Inferior parietal cortex (tissue), 1 donor: ENCODE results near the gene NDRG4.
A peak's percentile ranks its signal among the peaks of the same experiment; 100 is the strongest.

ENCODE experiments used
- DNase-seq: peaks from one replicate; pipeline ENCODE4 v3.0.0-alpha.2; 2016; ENCODE audit errors: extremely low spot score

NDRG4 gene

DNA sequence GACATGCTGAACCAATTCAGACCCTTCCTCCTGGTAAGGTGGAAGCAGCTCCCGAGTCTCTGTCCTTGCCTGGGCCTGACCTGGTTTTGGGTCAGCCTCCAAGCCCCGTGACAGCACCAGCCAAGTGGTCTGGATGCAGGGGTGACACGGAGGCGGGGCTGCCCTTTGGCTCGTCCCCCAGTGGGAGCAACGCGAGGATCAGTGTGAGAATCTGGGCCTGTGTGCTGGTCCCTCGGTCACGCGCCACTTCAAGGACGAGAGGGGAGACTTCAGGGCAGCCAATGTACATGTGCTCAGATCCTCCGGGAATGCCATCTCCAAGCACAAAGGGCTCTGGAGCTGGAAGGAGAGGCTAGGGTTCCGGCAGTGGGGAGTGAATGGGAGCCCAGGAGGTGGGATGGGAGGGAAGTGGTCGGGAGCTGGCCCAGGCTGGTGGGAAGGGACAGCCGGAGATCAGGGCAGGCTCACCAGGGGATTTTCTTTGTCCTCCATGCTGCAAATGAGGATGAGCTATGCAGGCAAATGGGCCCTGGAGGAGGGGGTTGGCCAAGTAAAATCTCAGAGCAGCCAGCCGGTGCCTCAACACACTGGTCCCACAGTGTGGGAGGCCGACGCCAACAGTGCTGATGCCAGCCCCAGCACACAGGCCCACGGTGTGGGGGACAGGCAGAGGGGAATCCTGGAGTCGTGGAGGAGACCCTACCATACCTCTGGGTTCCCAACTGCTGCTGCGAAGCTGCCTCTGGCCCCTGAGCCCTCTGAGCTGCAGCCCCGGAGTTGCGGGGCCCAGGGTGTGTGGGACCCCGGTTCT lies 4.2 kb upstream of the NDRG4 start:
- no peak for DNase-seq

DNA sequence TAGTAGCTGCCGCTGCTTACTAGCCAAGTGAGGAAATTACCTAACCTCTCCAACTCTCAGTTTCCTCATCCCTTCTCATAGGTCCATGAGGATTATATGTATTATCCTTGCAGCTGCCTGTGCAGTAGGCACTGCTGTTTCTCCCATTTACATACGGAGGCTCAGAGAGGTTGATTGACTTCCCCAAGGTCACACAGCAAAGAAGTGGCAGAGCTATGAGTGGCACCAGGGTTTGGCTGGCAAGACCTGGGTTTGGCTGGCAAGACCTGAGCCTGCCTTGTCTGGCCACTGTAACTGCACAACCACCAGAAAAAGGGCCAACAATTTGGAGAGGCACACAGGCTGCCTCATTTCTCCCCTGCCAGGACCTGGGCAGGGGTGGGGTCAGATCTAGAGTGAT lies 2.5 kb upstream of the NDRG4 start:
- DNase-seq: no peak

DNA sequence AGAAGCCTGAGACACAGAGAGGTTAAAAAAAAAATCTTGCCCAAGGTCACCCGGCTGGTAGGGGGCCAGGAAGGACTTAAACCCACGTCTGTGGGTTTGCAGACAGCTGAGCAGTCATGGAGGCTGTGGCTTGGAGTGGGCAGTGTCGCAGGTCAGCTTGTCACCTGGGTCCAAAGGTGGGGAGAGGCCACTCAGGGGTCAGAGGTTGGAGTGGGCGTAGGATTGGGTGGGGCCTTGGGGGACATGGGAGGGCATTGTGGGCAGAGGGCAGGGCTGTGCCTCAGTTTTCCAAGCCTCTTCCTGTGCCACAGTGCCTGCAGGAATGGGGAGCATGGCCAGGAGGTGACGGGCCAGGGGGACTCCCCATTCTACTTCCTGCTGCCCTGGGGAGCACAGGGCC lies 2.0 kb upstream of the NDRG4 start:
- no peak for DNase-seq

DNA sequence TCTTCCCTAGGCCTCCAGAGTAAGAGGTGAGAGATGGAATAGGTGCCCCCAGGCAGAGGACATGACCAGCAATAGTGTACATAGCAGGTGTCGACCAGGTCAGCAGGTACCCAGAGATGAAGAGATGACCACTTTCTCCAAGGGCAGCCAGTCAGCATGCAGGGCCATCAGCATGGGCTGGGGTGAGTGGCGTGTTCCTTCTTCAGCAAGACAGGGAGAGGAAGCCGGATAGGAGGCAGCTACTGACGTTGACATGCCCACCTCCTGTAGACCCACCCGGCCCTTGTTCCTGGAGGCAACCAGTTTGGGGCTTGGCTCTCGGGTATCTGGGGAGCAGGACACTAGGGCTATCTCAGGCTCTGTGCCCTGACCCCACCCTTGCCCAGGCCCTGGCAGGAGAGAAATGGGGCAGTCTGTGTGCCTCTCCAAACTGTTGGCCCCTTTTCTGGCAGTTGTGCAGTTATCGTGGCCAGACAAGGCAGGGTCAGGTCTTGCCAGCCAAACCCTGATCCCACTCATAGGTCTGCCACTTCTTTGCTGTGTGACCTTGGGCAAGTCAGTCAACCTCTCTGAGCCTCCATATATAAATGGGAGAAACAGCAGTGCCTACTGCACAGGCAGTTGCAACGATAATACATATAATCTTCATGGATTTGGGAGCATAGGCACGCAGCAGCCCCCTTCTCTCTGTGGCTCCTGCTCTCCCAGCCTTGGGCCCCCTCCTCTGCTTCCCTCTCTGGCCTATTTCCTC lies 1.4 kb upstream of the NDRG4 start:
- DNase-seq: no peak

DNA sequence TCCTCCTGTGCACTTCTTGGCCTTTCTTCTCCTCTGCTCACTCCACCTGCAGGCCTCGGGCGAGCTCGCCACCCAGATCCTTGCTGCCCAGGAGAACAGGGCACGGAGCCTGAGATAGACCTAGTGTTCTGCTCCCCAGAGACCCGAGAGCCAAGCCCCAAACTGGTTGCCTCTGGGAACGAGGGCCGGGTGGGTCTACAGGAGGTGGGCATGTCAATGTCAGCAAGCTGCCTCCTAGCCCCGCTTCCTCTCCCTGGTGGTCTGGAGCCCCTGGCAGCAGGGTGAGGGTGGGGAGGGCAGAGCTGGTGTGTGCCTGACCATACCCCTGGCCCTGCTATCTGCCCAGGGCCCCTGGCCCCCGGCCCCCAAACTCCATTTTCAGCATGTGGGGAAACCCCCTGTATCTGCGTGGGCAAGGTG lies 841 bp upstream of the NDRG4 start:
- DNase-seq: no peak

DNA sequence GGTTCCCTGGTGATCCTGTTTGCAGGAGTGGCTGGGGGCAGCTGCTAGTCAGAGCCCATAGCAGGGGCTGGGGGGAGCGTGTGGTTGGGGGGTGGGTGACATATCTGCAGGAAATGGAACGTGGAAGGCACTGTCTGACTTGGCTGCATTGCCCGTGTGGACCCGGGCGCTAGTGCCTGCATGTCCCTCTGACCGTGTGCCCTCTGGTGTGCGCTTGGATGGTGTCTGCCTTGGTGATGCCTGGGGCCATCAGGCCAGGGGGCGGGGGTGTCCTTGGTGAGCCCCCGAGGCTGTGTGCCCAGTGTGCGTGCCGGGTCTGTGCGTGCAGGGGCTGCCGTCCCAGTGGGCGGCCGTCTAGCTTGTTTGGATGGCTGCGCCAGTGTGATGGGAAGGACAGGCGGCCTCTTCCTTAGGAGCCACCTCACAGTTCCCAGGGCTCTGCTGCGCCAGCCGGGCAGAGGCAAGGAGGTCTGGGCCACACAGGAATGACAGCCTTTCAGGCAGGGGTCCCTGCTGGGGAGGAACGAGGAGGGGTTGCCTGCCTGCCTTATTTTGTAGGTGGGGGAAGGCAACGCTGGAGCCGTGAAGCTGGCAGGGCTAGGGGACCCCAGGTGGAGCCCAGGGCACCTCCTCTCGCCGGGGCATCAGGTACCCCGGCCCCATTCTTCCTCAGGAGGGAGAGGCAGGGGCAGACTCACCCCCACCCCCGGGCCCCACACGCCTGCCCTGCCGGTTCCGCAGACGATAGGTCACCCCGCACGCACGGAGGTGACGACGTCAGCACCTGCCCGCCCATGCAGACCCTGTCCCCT lies 693 bp downstream of the NDRG4 start:
- no peak for DNase-seq

DNA sequence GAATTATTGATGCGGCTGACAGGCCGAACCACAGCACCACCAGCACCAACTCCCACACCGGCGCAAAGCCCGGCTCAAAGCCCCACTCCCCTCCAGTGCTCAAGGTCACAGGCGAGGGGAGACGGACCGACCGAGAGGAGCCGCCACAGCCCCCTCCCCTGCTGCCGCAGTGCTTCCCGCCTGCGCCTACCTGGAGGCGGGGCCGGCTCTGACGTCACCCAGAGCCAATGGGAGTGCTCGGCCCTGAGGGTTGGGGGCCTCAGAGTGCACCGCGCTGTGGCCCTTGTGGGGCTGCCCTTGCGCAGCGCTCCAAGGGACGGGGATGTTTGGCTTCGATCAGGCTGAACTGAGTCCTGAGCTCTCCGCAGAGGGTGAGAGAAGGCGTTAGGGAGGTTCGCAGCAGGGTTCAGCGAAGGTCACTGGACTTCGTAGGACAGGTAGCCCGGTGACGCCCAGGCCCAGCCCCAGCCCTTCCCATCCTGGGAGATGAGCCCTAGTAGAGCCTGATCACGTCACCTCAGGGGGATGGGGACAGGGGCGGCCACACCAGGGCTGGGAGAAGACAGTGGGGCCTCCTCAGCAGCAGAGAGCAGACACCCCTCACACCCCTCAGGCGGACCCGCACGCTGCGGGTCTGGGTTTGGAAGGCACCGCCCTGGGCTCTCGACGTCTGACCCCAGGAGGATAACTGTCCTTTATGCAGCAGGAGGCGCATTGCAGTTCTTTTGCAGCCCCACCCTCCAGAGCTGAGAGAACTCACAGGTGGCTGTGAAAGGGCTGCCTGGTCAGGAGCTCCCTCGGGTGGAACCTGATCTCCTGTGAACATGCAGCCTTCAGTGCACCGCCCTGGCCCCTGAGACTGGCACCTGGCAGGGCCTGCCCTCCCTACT lies 1.5 kb downstream of the NDRG4 start:
- peak; percentile 57 for DNase-seq

DNA sequence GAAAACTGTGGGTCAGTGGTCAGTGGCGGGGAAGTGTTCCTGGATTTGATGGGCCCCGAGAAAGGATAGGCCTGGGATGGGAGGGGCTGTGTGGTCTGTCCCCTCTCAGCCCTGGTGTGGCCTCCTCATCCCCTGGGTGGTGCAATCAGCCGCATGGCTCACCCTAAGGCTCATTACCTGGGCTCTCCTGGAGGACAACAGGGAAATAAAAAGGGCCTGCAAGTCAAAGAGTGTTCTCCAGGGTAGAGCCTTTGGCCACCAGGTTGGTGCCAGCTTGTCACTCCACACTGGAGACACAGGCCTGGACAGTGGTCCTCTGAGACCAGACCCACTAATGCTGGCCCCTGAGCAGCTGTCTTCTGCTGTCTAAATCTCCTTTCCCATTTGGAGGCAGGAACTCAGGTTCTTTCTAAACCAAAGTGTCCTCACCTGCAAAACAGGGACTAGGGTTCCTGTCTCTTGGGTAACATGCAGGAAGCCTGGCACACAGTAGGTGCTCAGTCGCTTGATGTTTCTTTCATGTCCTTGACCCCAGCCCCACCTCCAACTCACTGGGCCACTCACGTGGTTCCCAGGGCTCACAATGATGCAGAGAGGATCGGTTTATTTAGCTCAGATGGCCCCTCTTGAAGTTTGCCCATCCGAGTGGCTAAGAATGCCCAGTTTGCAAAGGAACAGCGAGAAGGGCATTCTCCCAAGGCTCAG lies 2.4 kb downstream of the NDRG4 start:
- no peak for DNase-seq

DNA sequence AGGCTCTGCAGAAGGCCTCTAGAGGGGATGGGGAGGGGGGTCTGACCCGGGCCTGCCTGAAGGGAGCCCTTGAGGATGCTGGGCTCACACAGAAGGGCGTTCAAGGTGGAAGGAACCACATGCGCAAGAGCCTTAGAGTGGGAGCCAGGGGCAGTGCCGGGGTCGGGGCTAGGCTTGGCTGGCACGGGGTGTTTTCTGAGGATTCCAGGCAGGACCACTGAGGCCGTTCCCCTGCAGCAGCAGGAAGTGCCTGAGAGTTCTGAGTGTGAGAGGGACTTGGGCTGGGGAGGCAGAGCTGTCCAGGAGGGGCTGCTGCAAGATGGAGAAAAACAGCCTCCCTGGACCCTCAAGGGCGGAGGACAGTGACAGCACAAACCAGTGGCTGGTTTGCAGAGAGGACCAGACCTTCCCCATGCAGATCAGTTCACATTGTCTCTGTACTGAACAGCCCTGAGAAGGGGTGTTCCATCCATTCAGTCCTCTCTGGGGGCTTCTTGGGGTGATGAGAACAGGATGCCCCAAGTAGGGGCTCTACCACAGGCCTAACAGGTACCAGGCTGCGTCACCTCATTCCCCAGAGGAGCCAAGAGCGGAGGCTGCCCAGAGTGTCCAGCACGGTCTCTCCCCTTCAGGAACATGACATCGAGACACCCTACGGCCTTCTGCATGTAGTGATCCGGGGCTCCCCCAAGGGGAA lies 3.4 kb downstream of the NDRG4 start:
- no peak for DNase-seq

DNA sequence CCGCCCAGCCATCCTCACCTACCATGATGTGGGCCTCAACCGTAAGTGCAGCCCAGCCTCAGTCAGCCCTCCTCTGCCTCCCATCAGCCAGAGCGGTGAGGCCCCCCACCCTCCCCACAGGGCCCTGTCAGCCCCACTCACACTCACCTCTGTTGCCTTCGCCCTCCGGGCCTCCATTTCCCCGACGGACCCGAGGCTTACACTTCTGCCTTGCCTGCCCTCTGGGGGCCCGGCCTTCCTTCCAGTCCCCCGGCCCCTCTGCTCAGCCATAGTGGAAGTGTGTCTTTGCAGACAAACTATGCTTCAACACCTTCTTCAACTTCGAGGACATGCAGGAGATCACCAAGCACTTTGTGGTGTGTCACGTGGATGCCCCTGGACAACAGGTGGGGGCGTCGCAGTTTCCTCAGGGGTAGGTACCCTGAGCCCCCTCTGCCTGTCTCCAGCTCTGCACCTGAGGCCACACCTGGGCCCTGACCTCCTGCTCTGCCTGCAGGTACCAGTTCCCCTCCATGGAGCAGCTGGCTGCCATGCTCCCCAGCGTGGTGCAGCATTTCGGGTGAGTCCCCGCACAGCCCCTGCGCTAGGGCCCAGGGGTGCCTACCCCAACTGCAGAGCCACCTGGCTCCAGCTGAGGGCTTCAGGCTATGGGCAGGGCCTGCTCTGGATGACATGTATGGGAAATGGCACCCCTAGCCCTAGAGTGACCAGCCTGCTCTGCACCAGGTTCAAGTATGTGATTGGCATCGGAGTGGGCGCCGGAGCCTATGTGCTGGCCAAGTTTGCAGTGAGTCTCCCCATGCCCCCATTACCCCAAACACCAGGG lies 4.1 kb downstream of the NDRG4 start:
- no peak for DNase-seq

DNA sequence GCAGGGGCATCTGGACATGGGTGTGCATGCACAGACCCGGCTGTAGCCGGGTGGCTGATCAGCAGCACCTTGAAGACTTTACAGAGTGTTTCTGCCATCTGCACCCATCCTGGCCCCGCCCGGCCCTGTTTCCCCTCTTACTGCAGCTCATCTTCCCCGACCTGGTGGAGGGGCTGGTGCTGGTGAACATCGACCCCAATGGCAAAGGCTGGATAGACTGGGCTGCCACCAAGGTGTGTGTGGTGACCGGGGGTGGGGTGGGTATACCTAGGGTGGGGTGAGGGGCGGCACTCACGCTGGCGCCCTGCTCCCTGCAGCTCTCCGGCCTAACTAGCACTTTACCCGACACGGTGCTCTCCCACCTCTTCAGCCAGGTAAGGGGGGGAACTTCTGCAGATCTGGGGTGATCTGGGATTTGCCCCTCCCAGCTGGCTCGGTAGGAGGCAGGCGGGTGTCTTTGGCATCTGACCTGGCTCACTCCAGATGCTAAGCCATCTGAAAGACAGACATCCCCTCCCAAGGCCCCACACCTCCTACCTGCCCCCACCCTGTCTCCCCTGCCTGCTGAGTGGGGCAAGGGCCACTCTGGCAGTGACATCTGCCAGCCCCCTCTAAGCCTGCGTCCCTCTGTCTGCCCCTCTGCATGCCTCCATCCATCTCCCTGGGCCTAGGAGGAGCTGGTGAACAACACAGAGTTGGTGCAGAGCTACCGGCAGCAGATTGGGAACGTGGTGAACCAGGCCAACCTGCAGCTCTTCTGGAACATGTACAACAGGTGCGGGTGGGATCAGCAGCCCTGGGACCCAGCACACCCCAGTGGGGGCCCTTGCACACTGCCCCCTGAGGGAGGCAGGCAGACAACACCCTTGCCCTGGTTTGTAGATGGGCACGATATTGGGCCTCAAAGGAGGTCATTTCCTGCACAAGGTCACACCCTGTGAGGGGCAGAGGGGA lies 6.6 kb downstream of the NDRG4 start:
- DNase-seq: no peak

DNA sequence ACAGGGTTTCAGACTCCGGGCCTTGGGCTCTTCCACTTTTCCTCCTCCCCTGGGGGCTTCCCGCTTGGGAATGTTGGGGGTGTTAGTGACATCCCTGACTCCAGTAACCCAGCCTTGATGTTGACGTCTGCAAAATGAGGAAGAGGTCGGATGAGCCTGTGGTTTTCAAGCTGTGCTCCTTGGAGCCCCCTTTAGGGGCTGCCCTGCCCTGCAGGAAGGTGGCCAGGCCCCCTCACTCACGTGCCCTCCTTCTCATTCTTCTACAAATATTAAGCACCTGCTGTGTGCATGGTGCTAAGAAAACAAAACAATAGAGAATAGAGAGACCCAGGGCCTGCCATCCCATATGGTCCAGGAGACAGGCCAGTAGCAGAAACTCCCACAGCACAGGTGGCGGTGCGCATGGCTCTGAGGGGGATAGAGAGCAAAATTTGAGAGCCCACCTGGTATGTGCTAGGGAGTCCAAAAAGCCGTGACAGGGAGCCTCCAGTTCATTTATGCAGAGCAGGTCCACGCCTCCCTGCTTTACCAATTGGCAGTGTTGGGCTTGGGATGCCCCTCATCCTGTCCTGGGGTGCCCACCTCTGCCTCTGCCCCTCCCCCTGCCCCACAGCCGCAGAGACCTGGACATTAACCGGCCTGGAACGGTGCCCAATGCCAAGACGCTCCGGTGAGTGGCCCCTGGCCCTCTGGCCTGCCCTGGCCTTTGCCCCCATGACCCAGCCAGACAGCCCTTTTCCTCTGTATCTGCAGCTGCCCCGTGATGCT lies 7.4 kb downstream of the NDRG4 start:
- DNase-seq: no peak

DNA sequence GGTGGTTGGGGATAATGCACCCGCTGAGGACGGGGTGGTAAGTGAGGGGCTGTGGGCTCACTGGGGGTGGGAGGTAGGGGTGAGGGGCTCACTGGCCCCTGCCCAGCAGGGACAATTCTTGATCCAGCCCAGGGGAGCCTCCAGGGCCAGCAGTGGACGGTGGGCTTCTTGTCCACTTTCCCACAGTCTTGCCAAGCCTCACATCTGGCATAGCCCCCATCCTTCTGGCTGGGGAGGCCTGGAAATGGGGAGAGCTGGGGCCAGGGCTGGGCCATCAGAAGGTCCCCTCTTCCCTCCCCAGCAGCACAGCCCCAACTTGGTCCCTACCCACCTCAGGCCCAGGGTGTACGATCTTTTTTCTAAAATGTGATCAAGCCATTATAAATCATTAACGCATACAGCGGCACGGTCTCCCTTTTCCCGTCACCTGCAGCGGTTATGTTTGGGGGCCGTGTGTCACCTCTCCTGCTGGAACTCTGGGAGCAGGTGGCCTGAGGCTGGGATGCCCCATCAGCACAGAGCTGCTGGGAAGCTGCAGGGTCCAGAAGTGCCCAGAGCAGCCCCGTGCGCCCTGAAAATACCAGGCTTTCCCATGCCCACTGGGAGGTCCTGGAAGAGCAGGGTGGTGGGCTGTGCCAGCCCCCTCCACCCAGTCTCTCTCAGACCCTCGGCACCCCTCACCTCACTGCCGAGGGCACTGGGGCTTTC lies 8.2 kb downstream of the NDRG4 start:
- no peak for DNase-seq

DNA sequence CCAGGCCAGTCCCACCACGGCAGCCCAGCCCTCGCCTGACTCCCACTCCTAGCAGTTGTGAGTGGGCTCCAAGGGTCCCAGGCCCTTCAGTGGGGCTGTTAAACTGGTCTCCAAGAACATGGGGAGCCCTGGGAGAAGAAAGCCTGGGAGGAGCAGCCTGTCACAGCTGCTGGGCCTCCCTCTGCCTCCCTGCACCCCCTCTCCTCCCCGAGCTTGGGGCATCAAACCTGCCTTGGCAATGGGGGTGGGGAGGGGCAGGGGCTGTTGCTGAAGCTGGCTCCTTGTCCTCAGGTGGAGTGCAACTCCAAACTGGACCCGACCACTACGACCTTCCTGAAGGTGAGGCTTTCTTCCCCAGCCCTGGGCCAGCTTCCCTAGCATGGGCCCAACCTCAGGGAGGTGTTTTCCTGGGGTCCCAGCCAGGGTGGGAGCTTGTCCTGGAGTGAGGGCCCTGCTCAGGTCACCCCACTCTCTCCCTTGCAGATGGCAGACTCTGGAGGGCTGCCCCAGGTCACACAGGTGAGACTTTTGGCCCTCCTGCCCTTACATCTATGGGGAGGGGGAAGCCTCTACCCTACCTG lies 8.8 kb downstream of the NDRG4 start:
- DNase-seq: no peak

DNA sequence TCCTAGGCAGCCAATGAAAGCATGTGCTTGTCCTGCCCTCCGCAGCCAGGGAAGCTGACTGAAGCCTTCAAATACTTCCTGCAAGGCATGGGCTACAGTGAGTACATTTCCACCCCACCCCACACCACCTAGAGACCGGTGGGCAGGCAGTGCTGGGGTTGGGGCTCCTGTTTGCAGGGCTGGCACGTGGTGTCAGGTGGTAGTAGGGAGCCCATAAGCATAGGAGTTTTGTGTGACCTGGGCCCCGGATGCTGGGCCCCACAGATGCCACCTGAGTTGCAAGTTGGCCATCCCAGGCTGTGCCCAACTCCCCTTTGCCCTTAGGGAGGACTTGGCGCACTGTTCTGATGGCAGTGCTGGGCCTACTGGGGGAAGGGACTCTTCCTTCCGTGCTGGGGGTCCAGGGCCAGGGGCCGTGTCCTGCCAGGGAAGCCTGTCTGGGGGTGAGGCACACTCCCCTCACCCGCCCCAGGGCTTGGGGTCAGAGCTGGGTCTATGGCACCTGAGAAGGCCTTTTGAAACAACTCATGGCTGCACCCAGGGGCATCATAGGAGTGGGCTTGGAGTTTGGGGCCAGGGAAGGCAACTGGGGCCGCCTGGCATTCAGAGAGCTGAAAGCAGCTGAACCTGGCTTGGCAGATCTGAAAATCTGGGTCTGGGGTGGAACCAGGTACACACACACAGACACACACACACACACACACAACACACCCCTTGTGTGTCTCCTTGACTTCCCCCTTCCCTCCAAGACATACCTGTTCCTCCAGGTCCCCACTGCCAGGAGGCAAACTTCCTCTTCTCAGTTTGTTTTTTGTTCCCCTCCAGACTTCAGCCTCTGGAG lies 9.5 kb downstream of the NDRG4 start:
- DNase-seq: no peak
